Suprapubic skin (tissue), 4 donors: ENCODE results near the gene MED12L.

Experiments
- EP300 ChIP-seq: sonication (generic); formaldehyde crosslinking; IDR thresholded peaks from one replicate; pipeline ENCODE4 v1.6.1; 2017; ENCODE audit warnings: antibody characterized with exemption
- POLR2AphosphoS5 ChIP-seq, 3 donors: sonication (generic); formaldehyde crosslinking; IDR thresholded peaks; one replicate each; pipeline ENCODE4 v1.6.1; 2017; ENCODE audit warnings: antibody characterized with exemption in 3 of 3
- TF ChIP-seq, protein P1 (sequence below), 2 donors: fragments of 200-600 bp in 1 of 2; fragments of 450-650 bp in 1 of 2; sonication (generic) in 1 of 2; IDR thresholded peaks; one replicate each; pipeline ENCODE4 v1.5.1; 2016 to 2019; ENCODE audit warnings: antibody characterized with exemption in 2 of 2, mild to moderate bottlenecking in 1 of 2, moderate library complexity in 1 of 2

DNA sequence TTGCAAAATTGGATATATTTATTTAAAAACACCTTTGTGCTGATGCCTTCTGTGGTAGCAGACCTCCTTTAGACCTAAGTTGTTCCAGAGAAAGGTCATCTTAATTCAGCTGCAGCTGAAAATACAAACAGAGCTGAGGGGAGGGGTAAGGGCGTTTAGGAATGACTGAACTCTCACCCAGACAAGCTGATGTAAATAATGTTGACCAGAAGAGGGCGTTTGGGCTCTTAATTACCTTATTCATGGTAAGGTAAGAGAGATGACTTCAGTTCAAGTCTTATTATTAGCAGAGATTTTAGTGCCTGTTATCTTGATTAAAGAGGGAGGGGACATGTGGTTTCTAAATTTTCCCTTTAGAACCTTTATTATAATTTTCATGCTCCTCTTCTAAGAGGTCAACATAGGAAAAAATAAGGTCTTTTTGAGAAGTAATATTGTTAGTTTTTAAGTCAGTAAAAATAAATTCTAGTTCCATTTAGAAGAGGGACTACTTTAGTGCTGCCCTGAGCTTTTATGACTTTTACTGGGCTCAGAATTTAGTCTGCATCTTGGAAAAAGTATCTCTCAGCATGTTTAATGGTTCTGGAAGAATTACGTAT lies 71.3 kb downstream of the MED12L start:
- TF ChIP-seq EP300 (no peak), POLR2AphosphoS5 (IDR thresholded peaks at IDR 0.05) (no peak)
- TF ChIP-seq, protein P1, sequence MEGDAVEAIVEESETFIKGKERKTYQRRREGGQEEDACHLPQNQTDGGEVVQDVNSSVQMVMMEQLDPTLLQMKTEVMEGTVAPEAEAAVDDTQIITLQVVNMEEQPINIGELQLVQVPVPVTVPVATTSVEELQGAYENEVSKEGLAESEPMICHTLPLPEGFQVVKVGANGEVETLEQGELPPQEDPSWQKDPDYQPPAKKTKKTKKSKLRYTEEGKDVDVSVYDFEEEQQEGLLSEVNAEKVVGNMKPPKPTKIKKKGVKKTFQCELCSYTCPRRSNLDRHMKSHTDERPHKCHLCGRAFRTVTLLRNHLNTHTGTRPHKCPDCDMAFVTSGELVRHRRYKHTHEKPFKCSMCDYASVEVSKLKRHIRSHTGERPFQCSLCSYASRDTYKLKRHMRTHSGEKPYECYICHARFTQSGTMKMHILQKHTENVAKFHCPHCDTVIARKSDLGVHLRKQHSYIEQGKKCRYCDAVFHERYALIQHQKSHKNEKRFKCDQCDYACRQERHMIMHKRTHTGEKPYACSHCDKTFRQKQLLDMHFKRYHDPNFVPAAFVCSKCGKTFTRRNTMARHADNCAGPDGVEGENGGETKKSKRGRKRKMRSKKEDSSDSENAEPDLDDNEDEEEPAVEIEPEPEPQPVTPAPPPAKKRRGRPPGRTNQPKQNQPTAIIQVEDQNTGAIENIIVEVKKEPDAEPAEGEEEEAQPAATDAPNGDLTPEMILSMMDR (IDR thresholded peaks at IDR 0.05) = peak in 1 of 2 donors; percentile 27
